BJ (cell line): Measurements from ENCODE around the gene PPP4R1. TPM values are rescaled to one million over a fixed set of nuclear protein-coding genes. Genes with fewer than 3 reads are reported as not detected.

Experiments
- CTCF ChIA-PET: fragments of 350-600 bp; formaldehyde crosslinking; extraction: SDS; loops from one replicate; lab custom pipeline; 2021; ENCODE audit warnings: antibody characterized with exemption, inconsistent platforms; lab: Yijun Ruan, JAX
- POLR2A ChIA-PET: fragments of 300-600 bp; sonication (Branson Sonifier 250); formaldehyde crosslinking; extraction: SDS; loops from one replicate; lab custom pipeline; 2021; ENCODE audit warnings: antibody characterized with exemption; lab: Charles Lee
- DNase-seq: peaks from one replicate; pipeline ENCODE4 v3.0.0-alpha.2; 2011; ENCODE audit warnings: low read depth
- H3K27me3 ChIP-seq: 2 replicates; pipeline ENCODE4 v1.6.0; 2011; ENCODE audit warnings: low read length; ENCODE audit not compliant: control insufficient read depth, insufficient read depth
- H3K36me3 ChIP-seq: 2 replicates; pipeline ENCODE4 v1.5.1; 2011; ENCODE audit warnings: low read length; ENCODE audit not compliant: control insufficient read depth, insufficient read depth
- H3K4me3 ChIP-seq: 2 replicates; pipeline ENCODE4 v1.5.1; 2011; ENCODE audit warnings: low read depth, mild to moderate bottlenecking, control low read depth, low read length
- polyA plus RNA-seq: library from polyadenylated mRNA; depleted of rRNA; stranded (reverse); fragments of >200 nt; gene quantifications from 2 replicates; pipeline ENCODE4 v1.2.3, GENCODE V29; 2011; rRNA removed
- small RNA-seq: library from RNA; depleted of rRNA; stranded (forward); fragments of <200 nt; gene quantifications from one replicate; pipeline ENCODE3, GENCODE V24; 2012; ENCODE audit warnings: low replicate concordance, low read depth; ENCODE audit not compliant: insufficient read length
- TF ChIP-seq, protein P1 (sequence below): IDR thresholded peaks from 2 replicates; pipeline ENCODE4 v1.5.1; 2011; ENCODE audit warnings: low read depth, mild to moderate bottlenecking, control low read depth, inconsistent platforms, low read length, moderate library complexity; ENCODE audit not compliant: insufficient read depth

Gene PPP4R1
- polyA plus RNA-seq, 1 experiment, result 135 TPM

DNA sequence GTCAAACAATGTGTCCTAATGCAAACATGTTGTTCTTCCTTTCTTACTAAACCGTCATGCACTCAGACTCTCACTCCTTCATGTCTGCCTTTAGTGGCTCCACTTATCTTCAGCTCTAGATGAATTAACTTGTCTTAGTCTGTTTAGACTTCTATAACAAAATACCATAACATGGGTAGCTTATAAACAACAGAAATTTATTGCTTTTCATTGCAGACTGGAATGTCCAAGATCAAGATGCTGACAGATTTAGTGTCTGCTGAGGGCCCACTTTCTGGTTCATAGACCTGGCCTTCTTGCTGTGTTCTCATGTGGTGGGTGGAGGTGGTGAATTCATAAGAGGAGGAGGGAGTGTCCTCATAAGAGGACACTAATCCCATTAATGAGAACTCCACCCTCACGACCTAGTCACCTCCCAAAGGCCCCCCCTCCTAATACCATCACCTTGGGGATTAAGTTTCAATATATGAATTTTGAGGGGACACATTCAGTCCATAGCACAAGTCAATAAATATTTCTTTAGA lies 106.7 kb downstream of the PPP4R1 start:
- CTCF ChIA-PET, result no interaction called here
- no peak for DNase-seq
- POLR2A ChIA-PET, result no interaction called here

DNA sequence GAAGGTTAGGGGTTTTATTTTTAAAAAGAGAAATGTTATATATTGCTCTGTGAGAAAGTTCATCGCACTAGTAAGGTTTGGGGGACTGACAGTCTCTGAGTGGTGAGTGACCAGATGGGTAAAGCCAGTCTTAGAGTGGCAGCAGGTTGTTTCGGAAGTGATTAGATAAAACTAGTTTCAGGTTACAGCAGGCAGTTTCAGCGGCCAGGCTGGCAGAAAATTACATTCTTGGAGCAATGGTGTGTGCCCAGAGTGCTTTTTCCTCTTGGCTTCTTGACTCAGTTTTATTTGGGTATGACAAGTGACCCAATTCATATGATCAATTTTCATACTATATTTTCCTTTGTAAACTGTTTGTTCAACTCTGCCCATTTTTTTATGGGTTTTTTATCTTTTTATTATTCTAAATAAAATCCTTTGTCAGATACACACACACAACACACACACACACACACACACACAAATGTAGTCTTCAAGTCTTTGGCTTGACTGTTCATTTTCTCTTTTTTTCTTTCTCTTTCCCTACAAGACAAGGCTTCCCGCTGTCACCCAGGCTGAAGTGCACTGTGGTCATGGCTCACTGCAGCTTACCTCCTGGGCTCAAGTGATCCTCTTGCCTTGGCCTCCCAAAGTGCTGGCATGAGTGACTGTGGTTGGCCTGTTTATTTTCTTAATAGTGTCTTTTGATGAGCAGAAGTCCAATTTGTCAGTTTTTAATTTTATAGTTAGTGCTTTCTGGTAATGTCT lies 108.1 kb downstream of the PPP4R1 start:
- ChIA-PET CTCF (interaction anchor here (0.8 to 1.0 kb wide), 2 partner anchors 10 kb away, joined by 3 read pairs; no protein-coding TSS in a partner anchor), POLR2A (no interaction called here)
- H3K27me3 ChIP-seq, result no peaks in the 10 kb centered on the region
- H3K36me3 ChIP-seq, result no peaks in the 10 kb centered on the region
- H3K4me3 ChIP-seq, result no peak overlapping the region
- TF ChIP-seq, protein P1, sequence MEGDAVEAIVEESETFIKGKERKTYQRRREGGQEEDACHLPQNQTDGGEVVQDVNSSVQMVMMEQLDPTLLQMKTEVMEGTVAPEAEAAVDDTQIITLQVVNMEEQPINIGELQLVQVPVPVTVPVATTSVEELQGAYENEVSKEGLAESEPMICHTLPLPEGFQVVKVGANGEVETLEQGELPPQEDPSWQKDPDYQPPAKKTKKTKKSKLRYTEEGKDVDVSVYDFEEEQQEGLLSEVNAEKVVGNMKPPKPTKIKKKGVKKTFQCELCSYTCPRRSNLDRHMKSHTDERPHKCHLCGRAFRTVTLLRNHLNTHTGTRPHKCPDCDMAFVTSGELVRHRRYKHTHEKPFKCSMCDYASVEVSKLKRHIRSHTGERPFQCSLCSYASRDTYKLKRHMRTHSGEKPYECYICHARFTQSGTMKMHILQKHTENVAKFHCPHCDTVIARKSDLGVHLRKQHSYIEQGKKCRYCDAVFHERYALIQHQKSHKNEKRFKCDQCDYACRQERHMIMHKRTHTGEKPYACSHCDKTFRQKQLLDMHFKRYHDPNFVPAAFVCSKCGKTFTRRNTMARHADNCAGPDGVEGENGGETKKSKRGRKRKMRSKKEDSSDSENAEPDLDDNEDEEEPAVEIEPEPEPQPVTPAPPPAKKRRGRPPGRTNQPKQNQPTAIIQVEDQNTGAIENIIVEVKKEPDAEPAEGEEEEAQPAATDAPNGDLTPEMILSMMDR, result no peak
- DNase-seq, result no peak

More for the DNA sequence above, 106.7 kb downstream of the PPP4R1 start:
- H3K27me3 ChIP-seq, result no peaks in the 10 kb centered on the region
- H3K36me3 ChIP-seq, result no peaks in the 10 kb centered on the region
- TF ChIP-seq, protein P1, result no peak
- no peak overlapping the region for H3K4me3 ChIP-seq

Small RNA genes lying within 50 kb of the gene (small RNA-seq; reads per million reads assigned to genes)
- gene RNU2-27P (not detected), gene RNU6-903P (not detected)

Other genes with a start within 250 kb of the PPP4R1 start
- 45.1 and 45.2 TPM in 2 replicates for gene RALBP1, start 139.0 kb downstream of the PPP4R1 start, polyA plus RNA-seq
- gene RAB31, start 93.7 kb upstream of the PPP4R1 start, polyA plus RNA-seq, result 30.5 and 37.2 TPM in 2 replicates